GM23248 (cell line): Measurements from ENCODE around the gene UBE2A.

Experiments used
- EZH2 ChIP-seq: fragments of 200-600 bp; sonication (generic); IDR thresholded peaks from 2 replicates; pipeline ENCODE4 v1.6.1; 2018; ENCODE audit warnings: antibody characterized with exemption, mild to moderate bottlenecking; ENCODE audit not compliant: insufficient read depth, poor library complexity, severe bottlenecking
- EZH2phosphoT487 ChIP-seq: fragments of 200-600 bp; sonication (generic); IDR thresholded peaks from 2 replicates; pipeline ENCODE4 v1.6.1; 2018; ENCODE audit warnings: antibody characterized with exemption, moderate library complexity, mild to moderate bottlenecking, low read depth; ENCODE audit not compliant: insufficient read depth

DNA sequence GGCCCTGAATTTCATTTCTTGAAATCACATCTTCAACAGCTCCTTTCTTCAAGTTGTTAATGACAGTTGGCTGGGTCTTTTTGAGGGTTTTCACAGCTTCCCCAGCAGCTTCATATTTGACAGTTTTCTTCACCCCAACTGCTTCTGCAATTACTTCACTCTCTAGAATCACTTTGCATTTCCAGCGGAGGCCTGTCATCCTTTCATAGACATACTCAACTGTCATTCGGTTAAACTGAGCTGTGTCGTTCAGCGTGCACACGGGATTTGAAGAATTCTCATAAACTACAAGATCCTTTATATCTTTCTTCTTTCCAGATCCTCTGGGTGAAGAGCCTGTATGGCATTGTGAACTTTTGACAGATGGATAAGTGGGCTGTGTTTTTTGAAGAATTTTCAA, 15.4 kb downstream of the UBE2A start:
- TF ChIP-seq EZH2 (no peak), EZH2phosphoT487 (no peak)
